Ishikawa (cell line): Measurements from ENCODE around the gene NEXMIF.

Source experiments
- CREB1 ChIP-seq: IDR thresholded peaks from 2 replicates; pipeline ENCODE4 v1.6.1; 2012; ENCODE audit warnings: low read depth
- EP300 ChIP-seq: IDR thresholded peaks from 2 replicates; pipeline ENCODE4 v1.6.1; 2012; ENCODE audit warnings: borderline replicate concordance
- NFIC ChIP-seq: IDR thresholded peaks from 2 replicates; pipeline ENCODE4 v1.6.1; 2012
- RAD21 ChIP-seq: IDR thresholded peaks from 2 replicates; pipeline ENCODE4 v1.6.1; 2012; ENCODE audit warnings: low read depth
- TAF1 ChIP-seq: IDR thresholded peaks from 2 replicates; pipeline ENCODE4 v1.6.1; 2012; ENCODE audit warnings: low read depth, mild to moderate bottlenecking
- YY1 ChIP-seq: IDR thresholded peaks from 2 replicates; pipeline ENCODE4 v1.6.1; 2012; ENCODE audit warnings: low read depth

- TF ChIP-seq NFIC = no peak
- TF ChIP-seq EP300 = no peak
- no peak for TF ChIP-seq TAF1
- TF ChIP-seq RAD21 = no peak
- TF ChIP-seq CREB1 = no peak
- TF ChIP-seq YY1 = no peak
These were observed 150.3 kb downstream of the NEXMIF start for GRCh38 chrX:74774988-74775387.
